Islet of Langerhans (tissue), 1 donor: ENCODE results near the gene SMIM24.

Experiments used
- FAIRE-seq: peaks from one replicate; lab custom pipeline; 2011; peaks lifted over from hg19 to GRCh38; lab: Jason Lieb, UNC

Gene SMIM24

GRCh38 chr19:3471954-3472655 is 8.2 kb downstream of the SMIM24 start:
- FAIRE-seq = no peak

GRCh38 chr19:3470500-3471128 is 9.7 kb downstream of the SMIM24 start:
- no peak for FAIRE-seq

- FAIRE-seq = no peak
These were observed 10.5 kb downstream of the SMIM24 start for GRCh38 chr19:3469638-3470499.

- FAIRE-seq = no peak
These were observed 12.1 kb downstream of the SMIM24 start for GRCh38 chr19:3468211-3468610.

GRCh38 chr19:3467437-3468198 is 12.7 kb downstream of the SMIM24 start:
- no peak for FAIRE-seq

GRCh38 chr19:3466635-3467034 is 13.7 kb downstream of the SMIM24 start:
- FAIRE-seq = no peak

- FAIRE-seq = no peak
These were observed 14.8 kb downstream of the SMIM24 start for GRCh38 chr19:3465552-3465951.

- FAIRE-seq = no peak
These were observed 15.6 kb downstream of the SMIM24 start for GRCh38 chr19:3464587-3465235.

GRCh38 chr19:3463714-3464586 is 16.4 kb downstream of the SMIM24 start:
- FAIRE-seq = no peak

GRCh38 chr19:3462991-3463713 is 17.2 kb downstream of the SMIM24 start:
- no peak for FAIRE-seq

- no peak for FAIRE-seq
These were observed 20.3 kb downstream of the SMIM24 start for GRCh38 chr19:3459965-3460582.

- FAIRE-seq = no peak
These were observed 21.0 kb downstream of the SMIM24 start for GRCh38 chr19:3459089-3459881.

- FAIRE-seq = no peak
These were observed 21.9 kb downstream of the SMIM24 start for GRCh38 chr19:3458229-3459088.

- no peak for FAIRE-seq
These were observed 22.6 kb downstream of the SMIM24 start for GRCh38 chr19:3457528-3458228.

- no peak for FAIRE-seq
These were observed 23.3 kb downstream of the SMIM24 start for GRCh38 chr19:3456925-3457527.

GRCh38 chr19:3455960-3456601 is 24.2 kb downstream of the SMIM24 start:
- no peak for FAIRE-seq
